ENCODE results near the gene MYO5B.
A peak's percentile ranks its signal among the peaks of the same experiment; 100 is the strongest.
"Not testable (repeated sequence)": the region's sequence is repeated elsewhere in the genome, so short reads cannot be mapped to it uniquely, and the experiment has no call there.

Gene MYO5B

DNA sequence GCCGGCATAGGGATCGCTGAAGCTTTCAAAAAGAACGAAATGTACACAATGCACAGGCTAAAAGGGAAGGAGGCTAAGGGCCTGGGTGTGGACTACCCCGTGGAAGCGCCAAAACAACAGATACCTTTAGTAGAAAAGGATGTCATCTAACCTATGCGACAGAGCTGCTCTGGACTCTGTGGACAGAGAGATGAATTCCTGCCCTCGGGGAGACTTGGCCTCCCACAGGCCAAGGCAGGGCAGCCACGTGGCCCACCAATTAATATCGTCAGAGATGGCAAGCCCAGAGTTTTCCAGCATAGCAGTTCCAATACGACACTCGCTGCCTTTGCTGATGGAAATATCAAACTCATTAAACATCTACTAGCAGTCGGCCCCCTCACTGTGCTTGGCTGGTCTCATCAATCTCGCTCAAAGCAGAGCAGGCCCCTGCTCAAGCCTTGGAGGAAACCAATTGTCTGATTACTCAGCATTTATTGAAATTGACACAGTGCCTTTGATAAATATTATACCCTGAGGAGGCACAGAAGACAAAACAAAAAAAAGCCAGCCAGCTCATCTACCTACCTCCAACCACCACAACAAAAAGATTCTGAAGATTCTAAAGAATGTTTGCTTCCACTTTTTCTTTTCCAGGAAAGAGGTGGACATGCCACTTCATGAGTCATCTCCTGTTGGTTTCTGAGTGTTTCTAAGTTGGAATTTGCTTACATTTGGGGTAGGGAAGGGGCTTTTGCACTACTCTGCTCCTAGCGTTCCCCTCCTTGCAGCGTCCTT, 302.6 kb downstream of the MYO5B start:
- FAIRE-seq (no peak), DNase-seq (ENCODE audit: low spot score) (peak; percentile 8)

DNA sequence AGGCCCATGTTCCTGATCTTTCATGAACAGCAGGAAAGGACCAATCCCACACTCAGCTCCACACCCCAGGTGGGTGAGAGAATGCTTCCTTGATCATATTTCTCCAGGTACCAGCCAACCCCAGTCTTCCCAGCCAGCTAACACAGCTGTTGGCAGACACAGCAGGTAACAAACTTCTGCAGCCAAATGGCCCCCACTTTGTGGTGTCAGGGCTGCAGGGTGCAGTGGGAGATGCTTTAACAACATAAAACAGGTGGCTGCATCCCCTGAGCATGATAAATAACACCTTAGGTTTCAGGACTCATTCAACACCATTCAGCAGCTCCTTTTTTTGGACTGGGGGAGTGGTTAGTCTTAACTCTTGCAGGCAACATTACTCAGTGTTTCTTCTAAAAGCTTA, 304.9 kb downstream of the MYO5B start:
- DNase-seq (ENCODE audit: low spot score), result no peak
- FAIRE-seq, result no peak

- DNase-seq (ENCODE audit: low spot score); FAIRE-seq: not testable (repeated sequence)
Observed at GRCh38 chr18:49889552-49889951, 305.4 kb downstream of the MYO5B start.

GRCh38 chr18:49886891-49887764, 307.8 kb downstream of the MYO5B start:
- DNase-seq (ENCODE audit: low spot score) (no peak), FAIRE-seq (no peak)

GRCh38 chr18:49884959-49885358, 310.0 kb downstream of the MYO5B start:
- DNase-seq (ENCODE audit: low spot score) (no peak), FAIRE-seq (no peak)

DNA sequence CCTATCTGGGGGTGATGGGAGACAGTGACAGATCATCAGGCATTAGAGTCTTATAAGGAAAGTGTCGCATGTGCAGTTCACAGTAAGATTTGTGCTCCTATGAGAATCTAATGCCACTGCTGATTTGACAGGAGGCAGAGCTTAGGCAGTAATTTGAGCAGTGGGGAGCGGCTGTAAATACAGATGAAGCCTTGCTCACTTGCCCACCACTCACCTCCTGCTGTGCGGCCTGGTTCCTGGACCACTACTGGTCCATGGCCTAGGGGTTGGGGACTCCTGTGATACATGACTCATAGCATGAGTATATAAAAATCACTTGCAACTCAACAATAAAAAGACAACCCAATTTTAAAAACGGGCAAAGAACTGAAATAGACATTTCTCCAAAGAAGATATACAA, 310.5 kb downstream of the MYO5B start:
- no peak for FAIRE-seq

DNA sequence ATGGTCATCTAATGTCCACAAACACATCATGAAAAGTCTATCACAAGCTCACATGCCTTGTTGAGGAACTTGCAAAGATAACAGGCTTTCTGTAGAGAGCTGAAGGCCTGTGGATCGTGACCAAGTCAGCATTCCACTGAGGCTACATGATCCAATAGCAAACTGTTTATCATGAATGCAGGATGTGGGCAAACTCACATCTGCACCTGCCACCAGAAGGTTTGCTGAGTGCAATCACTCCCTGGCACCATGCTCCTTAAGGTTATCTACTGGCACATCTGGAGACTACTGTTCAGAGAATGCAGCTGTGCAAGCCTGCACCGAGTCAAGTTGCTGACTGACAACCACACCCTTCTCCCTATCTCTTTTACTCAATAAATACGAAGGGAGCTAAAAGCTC, 314.3 kb downstream of the MYO5B start:
- DNase-seq (ENCODE audit: low spot score), result no peak
- FAIRE-seq, result no peak

More for the DNA sequence above, 310.5 kb downstream of the MYO5B start:
- no peak for DNase-seq (ENCODE audit: low spot score)

DNA sequence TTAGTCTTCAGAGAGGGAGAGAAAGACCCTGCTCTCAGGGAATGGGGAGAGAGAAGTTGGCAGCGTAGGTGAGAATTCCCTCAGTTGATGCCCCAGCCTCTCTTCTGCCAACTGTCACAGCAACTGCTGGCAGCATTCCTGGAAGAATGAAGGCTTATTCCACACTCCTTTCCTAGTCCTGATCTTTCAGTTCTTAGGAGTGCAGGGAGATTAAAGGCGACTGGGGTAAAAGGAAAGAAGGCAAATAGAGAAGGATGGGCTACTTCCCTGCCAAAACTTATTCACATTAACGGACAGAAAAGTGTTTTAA, 315.7 kb downstream of the MYO5B start:
- DNase-seq (ENCODE audit: low spot score), result no peak
- no peak for FAIRE-seq

DNA sequence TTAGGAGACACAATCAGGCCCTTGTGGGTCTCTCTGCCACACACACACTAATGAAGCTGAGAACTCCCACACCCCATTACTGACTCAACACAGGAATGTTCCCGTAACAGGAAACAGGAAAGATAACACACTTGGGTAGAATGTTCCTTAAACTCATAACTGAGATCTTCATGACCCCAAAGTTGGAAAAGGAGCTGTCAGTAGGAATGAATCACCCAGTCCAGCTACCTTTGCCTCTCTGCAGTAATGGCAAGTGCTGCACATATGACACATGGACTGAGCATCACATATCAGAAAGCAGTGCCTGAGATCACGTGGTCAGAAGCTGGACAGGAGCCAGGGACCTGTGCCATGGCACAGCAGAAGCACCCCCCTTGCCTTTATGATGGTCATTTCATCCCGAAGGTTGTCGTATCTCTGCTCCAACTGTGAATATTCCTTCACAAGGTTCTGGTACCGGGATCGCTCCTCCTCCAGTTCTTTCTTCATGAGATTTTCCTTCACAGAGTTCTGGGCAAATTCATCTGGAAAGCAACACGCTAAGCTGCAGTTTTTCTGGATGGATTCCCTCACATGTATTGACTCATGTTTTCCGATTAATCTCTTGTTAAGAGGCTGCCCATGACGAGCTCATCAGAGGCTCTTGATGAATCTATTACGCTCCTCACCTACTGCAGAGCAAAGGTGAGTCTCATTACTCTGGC, 316.2 kb downstream of the MYO5B start:
- FAIRE-seq (no peak), DNase-seq (ENCODE audit: low spot score) (no peak)

- no peak for DNase-seq (ENCODE audit: low spot score)
- no peak for FAIRE-seq
Observed at GRCh38 chr18:49878015-49878414, 316.9 kb downstream of the MYO5B start.

- FAIRE-seq, result no peak
- no peak for DNase-seq (ENCODE audit: low spot score)
Observed at GRCh38 chr18:49876536-49876935, 318.4 kb downstream of the MYO5B start.

- FAIRE-seq, result no peak
- DNase-seq (ENCODE audit: low spot score), result no peak
Observed at GRCh38 chr18:49875783-49876182, 319.2 kb downstream of the MYO5B start.

- no peak for FAIRE-seq
Observed at GRCh38 chr18:49875155-49875554, 319.8 kb downstream of the MYO5B start.

DNA sequence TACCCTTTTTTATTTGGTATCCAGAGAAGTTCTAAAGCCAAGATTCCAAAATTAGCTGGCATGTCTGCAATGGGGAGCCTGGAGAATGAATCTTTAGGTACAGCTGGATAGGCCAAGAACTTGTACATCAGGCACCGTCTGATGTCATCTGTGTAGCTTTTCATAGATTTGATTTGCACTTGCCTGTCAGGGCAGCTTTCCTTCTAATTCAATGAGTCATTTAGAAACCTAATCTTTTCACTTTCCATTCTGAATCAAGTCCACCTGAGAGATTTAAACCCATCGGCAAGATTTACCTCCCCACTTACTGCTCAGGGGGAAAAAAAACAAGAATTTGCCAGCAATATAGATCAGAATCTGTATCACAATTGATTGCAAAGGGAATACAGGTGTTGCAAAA, 320.7 kb downstream of the MYO5B start:
- DNase-seq (ENCODE audit: low spot score) (no peak), FAIRE-seq (no peak)

More at GRCh38 chr18:49875155-49875554, 319.8 kb downstream of the MYO5B start:
- DNase-seq (ENCODE audit: low spot score), result no peak

DNA sequence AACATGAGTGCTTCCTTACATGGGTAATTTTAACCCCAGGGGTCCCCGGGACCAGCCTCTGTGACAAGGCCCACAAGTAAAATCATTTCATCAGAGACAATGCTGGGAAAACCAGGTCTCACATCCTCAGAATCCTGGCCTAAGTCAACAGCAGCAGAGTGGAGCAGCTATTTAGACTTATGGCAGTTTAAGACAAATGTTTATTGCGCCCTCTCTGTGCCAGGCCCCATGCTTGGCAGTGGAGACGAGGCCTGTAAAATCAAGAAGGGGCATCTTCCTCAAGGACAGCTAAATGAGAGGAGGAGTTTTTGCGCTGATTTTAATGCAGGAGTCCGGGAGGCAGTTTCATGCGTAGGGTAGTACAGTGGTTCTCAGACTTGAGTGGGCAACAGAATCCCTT, 325.6 kb downstream of the MYO5B start:
- DNase-seq (ENCODE audit: low spot score), result no peak
- no peak for FAIRE-seq

GRCh38 chr18:49866680-49867079, 328.3 kb downstream of the MYO5B start:
- DNase-seq (ENCODE audit: low spot score) (no peak), FAIRE-seq (no peak)

DNA sequence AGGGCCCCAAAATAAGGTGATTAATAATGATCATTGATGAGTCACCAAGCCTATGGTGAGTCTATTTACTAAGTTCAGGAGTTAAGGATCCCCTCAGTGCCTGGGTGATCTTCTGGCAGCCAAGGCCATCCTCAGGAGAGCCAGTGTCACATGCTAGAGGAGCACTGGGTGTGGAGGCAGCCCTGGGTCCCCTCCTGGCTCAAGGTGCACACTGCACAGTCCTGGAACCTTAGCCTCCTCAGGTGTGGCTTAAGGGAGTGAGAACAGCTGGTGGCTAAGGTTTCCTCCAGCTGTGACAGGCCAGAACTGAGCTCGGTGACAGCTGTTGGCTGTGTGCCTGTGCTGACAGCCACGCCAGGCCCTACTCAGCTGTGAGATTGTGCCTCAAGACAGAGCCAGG, 329.5 kb downstream of the MYO5B start:
- FAIRE-seq (no peak), DNase-seq (ENCODE audit: low spot score) (no peak)

DNA sequence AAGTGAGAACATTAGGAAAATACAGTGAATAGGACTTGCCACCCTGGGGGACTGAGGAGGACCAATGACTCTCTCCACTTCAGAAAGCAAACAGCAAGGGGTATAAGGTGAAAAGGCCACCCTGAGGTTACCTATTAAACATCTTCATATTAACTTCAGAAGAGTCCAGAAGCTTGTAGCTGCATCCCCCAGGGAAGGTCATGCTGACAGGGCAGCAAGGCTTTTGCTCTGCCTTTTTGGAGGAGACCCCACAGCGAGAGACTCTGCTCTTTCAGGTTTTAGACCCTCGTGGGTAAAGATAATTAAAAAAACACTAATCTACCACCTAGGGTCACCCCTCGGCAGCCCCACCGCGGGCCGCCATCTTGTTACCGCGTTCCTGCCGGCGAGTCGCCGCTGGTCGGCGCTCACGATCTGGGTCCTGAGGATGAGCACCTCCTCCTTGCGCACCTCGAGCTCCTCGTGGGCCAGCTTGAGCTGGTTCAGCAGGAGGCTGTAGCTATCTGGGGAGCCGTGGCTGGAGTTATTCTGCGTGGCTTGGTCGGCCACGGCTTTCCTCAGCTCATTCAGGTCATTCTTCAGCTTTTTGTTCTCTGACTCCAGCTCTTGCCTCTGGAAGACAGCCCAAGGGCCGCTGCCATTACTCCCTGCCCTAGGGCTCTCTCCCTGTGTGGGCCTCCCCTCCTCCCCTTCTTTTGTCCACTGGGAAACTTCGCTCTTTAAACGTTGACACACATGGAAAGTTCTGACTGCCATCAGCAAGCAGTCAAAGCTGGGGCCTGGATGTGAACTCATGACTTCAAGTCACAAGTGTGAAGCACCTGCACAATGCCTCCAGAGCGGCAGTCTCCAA, 331.0 kb downstream of the MYO5B start:
- DNase-seq (ENCODE audit: low spot score) (no peak), FAIRE-seq (no peak)

DNA sequence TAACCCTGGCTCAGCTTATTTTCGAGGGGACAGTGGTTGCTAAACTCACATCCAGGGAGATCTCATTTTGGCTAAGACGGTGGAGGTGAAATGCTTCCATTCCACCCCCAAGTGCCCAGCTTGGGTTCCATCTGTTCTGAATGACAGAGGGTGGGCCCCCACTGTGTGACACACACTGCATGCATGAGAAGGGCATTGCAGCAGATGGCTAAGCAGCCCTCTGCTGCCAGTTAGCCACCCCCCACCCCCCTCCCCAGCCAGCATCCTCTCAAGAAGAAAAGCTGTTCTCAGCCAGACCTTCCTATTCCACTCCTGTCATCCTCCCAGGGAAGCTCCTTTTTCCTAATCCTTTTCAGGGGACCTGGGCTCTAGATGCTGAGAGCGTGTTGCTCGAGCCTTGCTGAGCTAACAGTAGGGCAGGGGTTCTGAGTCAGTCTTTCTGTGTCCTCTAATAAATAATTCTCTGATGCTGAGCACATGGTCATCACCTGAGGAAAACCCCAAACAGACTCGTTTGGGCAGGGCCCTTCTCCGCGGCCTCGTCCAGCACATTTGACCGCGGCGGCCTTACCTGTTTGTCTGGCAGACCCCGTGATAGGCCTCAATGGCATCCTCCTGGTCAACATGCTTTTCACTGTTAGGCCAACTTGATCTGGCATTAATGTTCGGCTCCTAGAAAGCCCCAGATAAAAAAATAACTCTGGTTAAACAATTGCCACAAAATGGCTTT, 332.1 kb downstream of the MYO5B start:
- DNase-seq (ENCODE audit: low spot score) (no peak), FAIRE-seq (no peak)

- FAIRE-seq, result no peak
- no peak for DNase-seq (ENCODE audit: low spot score)
Observed at GRCh38 chr18:49861659-49862058, 333.3 kb downstream of the MYO5B start.

DNA sequence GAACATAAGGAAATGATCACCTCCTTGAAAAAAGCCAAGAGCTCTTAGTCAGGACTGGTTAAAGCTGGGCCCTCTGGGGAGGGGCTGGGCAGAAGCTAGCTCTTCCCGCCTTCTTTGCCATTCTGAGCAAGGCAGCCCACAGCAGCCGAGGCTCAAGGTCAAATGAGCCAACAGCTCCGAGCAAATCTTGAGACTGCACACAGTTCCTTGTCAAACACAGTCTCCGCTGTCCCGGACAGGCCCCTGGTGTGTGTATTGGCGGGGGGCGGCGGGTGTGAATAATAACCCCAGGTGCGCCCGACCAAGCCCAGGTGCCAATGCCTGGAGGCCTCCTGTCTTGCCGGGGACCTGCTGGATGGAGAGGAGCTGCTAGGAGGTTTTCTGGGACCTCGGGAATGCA, 335.2 kb downstream of the MYO5B start:
- DNase-seq (ENCODE audit: low spot score) (no peak), FAIRE-seq (no peak)
